Natural killer cell (primary cell): ENCODE results near the gene ERAP2. TPM values are rescaled to one million over a fixed set of nuclear protein-coding genes. Genes with fewer than 3 reads are reported as not detected.
A peak's percentile ranks its signal among the peaks of the same experiment; 100 is the strongest.

ENCODE experiments used
- ATAC-seq, 3 donors: fragments of 150-1000 bp in 2 of 3; fragments of 200-7000 bp in 1 of 3; cut with Tn5 transposase; 1 replicate in 1 of 3; 2 replicates in 2 of 3; pipeline ENCODE4 v1.10.0; 2021; ENCODE audit warnings: mild to moderate bottlenecking in 2 of 3, moderate library complexity in 2 of 3
- DNase-seq, 2 donors: peaks; one replicate each; pipeline versions ENCODE4 v3.0.0 to v3.0.0-alpha.2; 2013 to 2021; ENCODE audit warnings: mixed read lengths in 1 of 2
- H3K27ac ChIP-seq: one replicate; pipeline ENCODE4 v1.5.1; 2013; ENCODE audit warnings: mild to moderate bottlenecking, low read length
- H3K27me3 ChIP-seq: one replicate; pipeline ENCODE4 v1.6.1; 2013; ENCODE audit warnings: low read length; ENCODE audit not compliant: control insufficient read depth, insufficient read depth
- H3K36me3 ChIP-seq: one replicate; pipeline ENCODE4 v1.6.1; 2013; ENCODE audit warnings: low read length; ENCODE audit not compliant: control insufficient read depth, insufficient read depth
- H3K4me1 ChIP-seq: one replicate; pipeline ENCODE4 v1.6.1; 2013; ENCODE audit warnings: low read length; ENCODE audit not compliant: control insufficient read depth, insufficient read depth
- H3K4me3 ChIP-seq: one replicate; pipeline ENCODE4 v1.5.1; 2013; ENCODE audit warnings: low read length
- H3K9me3 ChIP-seq: one replicate; pipeline ENCODE4 v1.6.1; 2013; ENCODE audit warnings: low read length; ENCODE audit not compliant: control insufficient read depth, insufficient read depth
- H3K27ac Mint-ChIP-seq, 2 donors: one replicate each; pipeline ENCODE4 v1.8.0; 2022; ENCODE audit warnings: mild to moderate bottlenecking in 2 of 2, mixed read lengths in 2 of 2, moderate library complexity in 1 of 2
- H3K27me3 Mint-ChIP-seq, 2 donors: one replicate each; pipeline ENCODE4 v1.8.0; 2022; ENCODE audit warnings: low read depth in 2 of 2, mixed read lengths in 2 of 2
- H3K36me3 Mint-ChIP-seq: one replicate; pipeline ENCODE4 v1.8.0; 2022; ENCODE audit warnings: mixed read lengths
- H3K4me1 Mint-ChIP-seq, 2 donors: one replicate each; pipeline ENCODE4 v1.8.0; 2022; ENCODE audit warnings: mixed read lengths in 2 of 2
- H3K4me3 Mint-ChIP-seq: one replicate; pipeline ENCODE4 v1.8.0; 2022; ENCODE audit warnings: mild to moderate bottlenecking, moderate library complexity, mixed read lengths
- H3K9me3 Mint-ChIP-seq, 2 donors: one replicate each; pipeline ENCODE4 v1.8.0; 2022; ENCODE audit warnings: mixed read lengths in 2 of 2
- WGBS: methylation state at CpG from one replicate; pipeline ENCODE4 v1.1.7; 2013; ENCODE audit warnings: missing lambda C conversion rate; ENCODE audit not compliant: insufficient coverage; 5-methylcytosine and 5-hydroxymethylcytosine counted together
- intact Hi-C: fragments of 100-400 bp; cut with micrococcal nuclease; formaldehyde crosslinking; loops from one replicate; pipeline ENCODE4 v1.14.2; 2022
- total RNA-seq, 4 donors: library from RNA; stranded (reverse); fragments of 120-200 nt in 1 of 4; gene quantifications; one replicate each; pipeline versions ENCODE4 v1.2.3 to v1.2.4, GENCODE V29; 2013 to 2022
- TF ChIP-seq, protein P1 (sequence below): fragments of 200-600 bp; IDR thresholded peaks from one replicate; pipeline ENCODE4 v1.8.0; 2022; ENCODE audit warnings: antibody characterized with exemption

Gene ERAP2
- total RNA-seq, 3 donors from 2014 or later (not counting 1 experiment from before 2014, with no cell fraction given), result 41.5 to 81.8 (median 79.2) TPM

DNA sequence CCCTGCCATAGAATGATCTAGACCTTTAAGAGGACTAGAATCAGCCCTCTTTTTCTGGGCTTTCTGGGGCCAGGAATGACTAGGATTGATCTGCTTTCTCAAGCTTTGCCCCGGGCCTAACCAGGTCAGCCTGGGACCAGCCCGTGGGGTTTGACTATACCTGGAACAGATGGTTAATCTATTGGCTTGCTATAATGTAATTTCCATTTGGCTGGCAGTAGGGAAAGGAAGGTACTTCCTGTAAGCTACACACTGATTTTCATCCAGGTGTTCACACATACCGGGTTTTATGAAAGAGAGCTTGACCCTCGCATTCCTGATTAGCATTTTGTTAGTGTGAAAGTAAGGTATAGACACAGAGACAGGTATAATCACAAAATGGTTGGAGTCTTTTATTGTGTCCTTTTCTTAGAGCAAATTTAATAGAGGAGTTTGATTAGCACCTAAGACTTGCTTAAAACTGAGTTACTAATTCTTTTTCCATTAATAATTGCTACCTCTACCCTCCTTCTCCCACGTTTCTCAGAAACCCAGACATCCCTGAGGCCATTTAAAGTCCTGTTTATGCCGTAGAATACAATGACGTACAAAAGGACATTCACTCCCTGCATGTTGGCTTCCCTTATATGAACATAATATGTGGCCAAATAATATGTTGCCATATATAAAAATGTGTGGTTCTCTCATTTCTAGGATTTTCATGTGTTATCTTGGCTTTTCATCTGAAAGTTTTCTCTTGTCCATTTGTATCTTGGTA, 76.9 kb downstream of the ERAP2 start:
- Histone ChIP-seq H3K9me3 (no peaks in the 10 kb centered on the region), H3K27me3 (no peaks in the 10 kb centered on the region), H3K4me1 (peaks cover 16% of the 10 kb centered on the region), H3K36me3 (no peaks in the 10 kb centered on the region), H3K27ac (no peak overlapping the region), H3K4me3 (no peak overlapping the region)
- no peak for DNase-seq
- 89% methylated on average over 5 of the region's 7 CpGs for WGBS
- TF ChIP-seq, protein P1, sequence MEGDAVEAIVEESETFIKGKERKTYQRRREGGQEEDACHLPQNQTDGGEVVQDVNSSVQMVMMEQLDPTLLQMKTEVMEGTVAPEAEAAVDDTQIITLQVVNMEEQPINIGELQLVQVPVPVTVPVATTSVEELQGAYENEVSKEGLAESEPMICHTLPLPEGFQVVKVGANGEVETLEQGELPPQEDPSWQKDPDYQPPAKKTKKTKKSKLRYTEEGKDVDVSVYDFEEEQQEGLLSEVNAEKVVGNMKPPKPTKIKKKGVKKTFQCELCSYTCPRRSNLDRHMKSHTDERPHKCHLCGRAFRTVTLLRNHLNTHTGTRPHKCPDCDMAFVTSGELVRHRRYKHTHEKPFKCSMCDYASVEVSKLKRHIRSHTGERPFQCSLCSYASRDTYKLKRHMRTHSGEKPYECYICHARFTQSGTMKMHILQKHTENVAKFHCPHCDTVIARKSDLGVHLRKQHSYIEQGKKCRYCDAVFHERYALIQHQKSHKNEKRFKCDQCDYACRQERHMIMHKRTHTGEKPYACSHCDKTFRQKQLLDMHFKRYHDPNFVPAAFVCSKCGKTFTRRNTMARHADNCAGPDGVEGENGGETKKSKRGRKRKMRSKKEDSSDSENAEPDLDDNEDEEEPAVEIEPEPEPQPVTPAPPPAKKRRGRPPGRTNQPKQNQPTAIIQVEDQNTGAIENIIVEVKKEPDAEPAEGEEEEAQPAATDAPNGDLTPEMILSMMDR, result no peak
- intact Hi-C loops, result no loop called here
- Mint-ChIP-seq H3K4me3 (no peak overlapping the region), H3K36me3 (no peaks in the 10 kb centered on the region), H3K4me1 (peaks cover 74 to 76% of the 10 kb centered on the region in 2 donors), H3K9me3 (no peaks in the 10 kb centered on the region), H3K27me3 (no peaks in the 10 kb centered on the region), H3K27ac (peak overlapping the region; percentile 77 to 86)
- no peak for ATAC-seq

GRCh38 chr5:96957254-96958049, 81.2 kb downstream of the ERAP2 start:
- peak overlapping the region; percentile 59 for H3K27ac ChIP-seq
- Mint-ChIP-seq H3K27me3 (no peaks in the 10 kb centered on the region), H3K27ac (peak overlapping the region; percentile 81 to 95), H3K36me3 (no peaks in the 10 kb centered on the region), H3K4me1 (peaks cover 63 to 65% of the 10 kb centered on the region in 2 donors), H3K9me3 (no peaks in the 10 kb centered on the region), H3K4me3 (peak overlapping the region; percentile 67)
- H3K4me3 ChIP-seq, result no peak overlapping the region
- peak; percentile 75 to 87 (median 76) for ATAC-seq
- H3K27me3 ChIP-seq, result no peaks in the 10 kb centered on the region
- TF ChIP-seq, protein P1, result no peak
- DNase-seq, result peak in 1 of 2 donors; percentile 44
- intact Hi-C loops, result loop anchor here (1.0 to 2.0 kb wide), 2 partner anchors 15 to 20 kb away; no protein-coding TSS in a partner anchor
- 38% methylated on average over 4 of the region's 4 CpGs for WGBS
- H3K9me3 ChIP-seq, result no peaks in the 10 kb centered on the region
- peaks cover 38% of the 10 kb centered on the region for H3K4me1 ChIP-seq
- H3K36me3 ChIP-seq, result peaks cover 4% of the 10 kb centered on the region

GRCh38 chr5:96958977-96959376, 82.7 kb downstream of the ERAP2 start:
- DNase-seq (no peak), ATAC-seq (no peak)
- peaks cover 4% of the 10 kb centered on the region for H3K36me3 ChIP-seq
- TF ChIP-seq, protein P1, result no peak
- H3K4me3 Mint-ChIP-seq, result peak overlapping the region; percentile 56
- peak overlapping the region; percentile 3 for H3K27ac ChIP-seq
- H3K36me3 Mint-ChIP-seq, result no peaks in the 10 kb centered on the region
- intact Hi-C loops, result no loop called here
- 82% methylated on average over 4 of the region's 5 CpGs for WGBS
- no peaks in the 10 kb centered on the region for H3K27me3 ChIP-seq
- no peak overlapping the region for H3K4me3 ChIP-seq
- H3K9me3 ChIP-seq, result no peaks in the 10 kb centered on the region
- H3K4me1 Mint-ChIP-seq, result peaks cover 63 to 67% of the 10 kb centered on the region in 2 donors
- peak overlapping the region; percentile 81 to 95 for H3K27ac Mint-ChIP-seq
- H3K27me3 Mint-ChIP-seq, result no peaks in the 10 kb centered on the region
- peaks cover 46% of the 10 kb centered on the region for H3K4me1 ChIP-seq
- H3K9me3 Mint-ChIP-seq, result no peaks in the 10 kb centered on the region
